HG02678 (cell line): ENCODE results near the gene CELA1.

Experiments
- ATAC-seq: cut with Tn5 transposase; IDR thresholded peaks from one replicate; pipeline ENCODE4 v1.9.1; 2021; ENCODE audit warnings: mild to moderate bottlenecking, moderate library complexity; ENCODE audit not compliant: unreplicated experiment

The CELA1 gene

GRCh38 chr12:51377099-51377984, 30.9 kb upstream of the CELA1 start:
- ATAC-seq, result no peak

- ATAC-seq, result no peak
Observed at GRCh38 chr12:51374856-51375255, 28.4 kb upstream of the CELA1 start.

GRCh38 chr12:51374361-51374760, 27.9 kb upstream of the CELA1 start:
- ATAC-seq, result no peak

GRCh38 chr12:51373187-51373586, 26.7 kb upstream of the CELA1 start:
- no peak for ATAC-seq

GRCh38 chr12:51372021-51372420, 25.5 kb upstream of the CELA1 start:
- no peak for ATAC-seq

GRCh38 chr12:51371295-51371953, 24.9 kb upstream of the CELA1 start:
- no peak for ATAC-seq

GRCh38 chr12:51370667-51371066, 24.2 kb upstream of the CELA1 start:
- ATAC-seq, result no peak

GRCh38 chr12:51369581-51369980, 23.1 kb upstream of the CELA1 start:
- ATAC-seq, result no peak

GRCh38 chr12:51368640-51369517, 22.4 kb upstream of the CELA1 start:
- peak; percentile 98 for ATAC-seq

GRCh38 chr12:51365276-51365675, 18.8 kb upstream of the CELA1 start:
- ATAC-seq, result no peak

- no peak for ATAC-seq
Observed at GRCh38 chr12:51364001-51364400, 17.5 kb upstream of the CELA1 start.

GRCh38 chr12:51362747-51363342, 16.4 kb upstream of the CELA1 start:
- ATAC-seq, result no peak

- no peak for ATAC-seq
Observed at GRCh38 chr12:51362307-51362706, 15.8 kb upstream of the CELA1 start.

GRCh38 chr12:51361161-51362016, 14.9 kb upstream of the CELA1 start:
- no peak for ATAC-seq

GRCh38 chr12:51360315-51360714, 13.8 kb upstream of the CELA1 start:
- no peak for ATAC-seq

- no peak for ATAC-seq
Observed at GRCh38 chr12:51359851-51360250, 13.4 kb upstream of the CELA1 start.

GRCh38 chr12:51358496-51358895, 12.0 kb upstream of the CELA1 start:
- ATAC-seq, result no peak

- ATAC-seq, result no peak
Observed at GRCh38 chr12:51357374-51358047, 11.0 kb upstream of the CELA1 start.

- ATAC-seq, result no peak
Observed at GRCh38 chr12:51351913-51352532, 5.5 kb upstream of the CELA1 start.
